K562 (cell line): ENCODE data around the gene PPP6C. TPM values are rescaled to one million over a fixed set of nuclear protein-coding genes. Genes with fewer than 3 reads are reported as not detected.

Source experiments
- ADNP ChIP-seq: fragments of 200-800 bp; sonication (Bioruptor generic); IDR thresholded peaks from 2 replicates; pipeline ENCODE4 v1.6.1; 2016; ENCODE audit warnings: missing genetic modification characterization, missing compliant biosample characterization
- CXXC5 ChIP-seq: fragments of 250-450 bp; sonication (Bioruptor Pico); IDR thresholded peaks from 2 replicates; pipeline ENCODE4 v1.8.0; 2022; ENCODE audit warnings: inconsistent platforms, mild to moderate bottlenecking, moderate library complexity
- DACH1 ChIP-seq: fragments of 450-650 bp; IDR thresholded peaks from 2 replicates; pipeline ENCODE4 v1.6.1; 2018; ENCODE audit not compliant: partially characterized antibody
- GABPB1 ChIP-seq: sonication (generic); formaldehyde crosslinking; IDR thresholded peaks from 2 replicates; pipeline ENCODE4 v1.8.0; 2022; ENCODE audit warnings: mild to moderate bottlenecking, missing genetic modification reagents
- KDM5B ChIP-seq: fragments of 200-600 bp; sonication (generic); IDR thresholded peaks from 2 replicates; pipeline ENCODE4 v1.6.1; 2012; ENCODE audit warnings: low read depth, mild to moderate bottlenecking, moderate library complexity, low read length, control low read depth, inconsistent platforms; ENCODE audit not compliant: insufficient replicate concordance
- MEF2A ChIP-seq: IDR thresholded peaks from 2 replicates; pipeline ENCODE4 v1.6.1; 2011; ENCODE audit warnings: low read depth, mild to moderate bottlenecking, low read length, moderate library complexity; ENCODE audit not compliant: control insufficient read depth
- MYBL2 ChIP-seq, 2 experiments: fragments of 450-650 bp in 1 of 2; sonication (generic) in 1 of 2; formaldehyde crosslinking in 1 of 2; IDR thresholded peaks; 2 replicates each; pipeline versions ENCODE4 v1.6.1 to v1.8.1; 2017 to 2022; ENCODE audit warnings: borderline replicate concordance in 1 of 2, inconsistent platforms in 1 of 2, low read depth in 1 of 2, mild to moderate bottlenecking in 1 of 2, missing genetic modification reagents in 1 of 2, moderate library complexity in 1 of 2
- NCOR1 ChIP-seq: fragments of 450-650 bp; IDR thresholded peaks from 2 replicates; pipeline ENCODE4 v1.6.1; 2016; ENCODE audit warnings: mild to moderate bottlenecking, moderate library complexity
- NR2C2 ChIP-seq, 2 experiments: fragments of 200-800 bp in 1 of 2; sonication (Bioruptor generic) in 1 of 2; sonication (generic) in 1 of 2; formaldehyde crosslinking in 1 of 2; IDR thresholded peaks; 2 replicates each; pipeline versions ENCODE4 v1.6.1 to v1.8.0; 2016 to 2022; ENCODE audit warnings: mild to moderate bottlenecking in 1 of 2, missing compliant biosample characterization in 1 of 2, missing genetic modification characterization in 1 of 2, missing genetic modification reagents in 1 of 2
- PHF21A ChIP-seq: fragments of 450-650 bp; IDR thresholded peaks from 2 replicates; pipeline ENCODE4 v1.6.1; 2017; ENCODE audit warnings: low read depth, borderline replicate concordance
- POLR2H ChIP-seq: IDR thresholded peaks from 2 replicates; pipeline ENCODE4 v1.6.1; 2016; ENCODE audit warnings: missing genetic modification characterization, low read depth, mild to moderate bottlenecking, control low read depth, missing compliant biosample characterization, moderate library complexity
- RBFOX2 ChIP-seq: fragments of 200-400 bp; formaldehyde crosslinking; IDR thresholded peaks from 2 replicates; pipeline ENCODE4 v1.6.1; 2017; ENCODE audit warnings: low read depth, mild to moderate bottlenecking, low read length, moderate library complexity
- SAP30 ChIP-seq: fragments of 200-600 bp; sonication (generic); IDR thresholded peaks from 2 replicates; pipeline ENCODE4 v1.6.1; 2012; ENCODE audit warnings: borderline replicate concordance, low read depth, mild to moderate bottlenecking, moderate library complexity, low read length, control low read depth, inconsistent platforms; ENCODE audit not compliant: insufficient read depth, poor library complexity, severe bottlenecking
- SMAD4 ChIP-seq: fragments of 250-450 bp; sonication (Bioruptor Pico); conservative IDR thresholded peaks from 2 replicates; pipeline ENCODE4 v1.8.0; 2021; ENCODE audit warnings: inconsistent platforms, mild to moderate bottlenecking, moderate library complexity
- STAG1 ChIP-seq: sonication (generic); formaldehyde crosslinking; IDR thresholded peaks from 2 replicates; pipeline ENCODE4 v1.5.0; 2020; ENCODE audit warnings: missing genetic modification reagents, borderline replicate concordance
- TBP ChIP-seq: optimal IDR thresholded peaks from 2 replicates; pipeline ENCODE3; 2011; ENCODE audit warnings: low read depth, low read length, improper control_type of control experiment
- TOE1 ChIP-seq, 2 experiments: fragments of 450-650 bp in 1 of 2; sonication (generic) in 1 of 2; formaldehyde crosslinking in 1 of 2; IDR thresholded peaks; 2 replicates each; pipeline versions ENCODE4 v1.7.1 to v1.8.0; 2016 to 2022; ENCODE audit warnings: borderline replicate concordance in 2 of 2, mild to moderate bottlenecking in 2 of 2, antibody characterized with exemption in 1 of 2, inconsistent platforms in 1 of 2, low read depth in 1 of 2, missing genetic modification reagents in 1 of 2, moderate library complexity in 1 of 2
- ZNF174 ChIP-seq: fragments of 250-450 bp; sonication (Bioruptor Pico); IDR thresholded peaks from 2 replicates; pipeline ENCODE4 v1.4.0; 2020; ENCODE audit warnings: mild to moderate bottlenecking
- ZNF253 ChIP-seq: fragments of 250-450 bp; sonication (Bioruptor Pico); conservative IDR thresholded peaks from 2 replicates; pipeline ENCODE4 v1.6.1; 2021; ENCODE audit warnings: mild to moderate bottlenecking
- polyA plus RNA-seq, 8 experiments: library from polyadenylated mRNA; depleted of rRNA in 4 of 8; stranded (reverse) in 5 of 8; unstranded in 3 of 8; fragments of >200 nt; fragmentation: Nextera tagmentation in 2 of 8; fragmentation: Illumina TruSeq in 1 of 8; extraction: Ambion mirVana in 2 of 8; extraction: Trizol in 1 of 8; gene quantifications; 2 replicates each; pipeline versions ENCODE4 v1.2.1 to v1.2.3, GENCODE V29; 2011 to 2014; ENCODE audit warnings: inconsistent platforms in 1 of 8, missing spikeins in 1 of 8
- total RNA-seq, 7 experiments: library from RNA; depleted of rRNA in 6 of 7; stranded (reverse); fragments of >200 nt in 6 of 7; fragmentation: Illumina TruSeq in 2 of 7; extraction: Trizol in 2 of 7; gene quantifications; 2 replicates each; pipeline versions ENCODE4 v1.2.1 to v1.2.3, GENCODE V29; 2011 to 2021; ENCODE audit warnings: low replicate concordance in 1 of 7
- TF ChIP-seq, protein P1 (sequence below): fragments of 250-450 bp; sonication (Bioruptor Pico); IDR thresholded peaks from 2 replicates; pipeline ENCODE4 v1.4.0; 2020; ENCODE audit warnings: mild to moderate bottlenecking, moderate library complexity, borderline replicate concordance
- TF ChIP-seq, protein P2 (sequence below): IDR thresholded peaks from 2 replicates; pipeline ENCODE4 v1.6.1; 2012; ENCODE audit warnings: low read depth, low read length, improper control_type of control experiment, borderline replicate concordance

PPP6C gene
- total and polyA plus RNA-seq, 9 of the 15 experiments (the other 6 are each of a cell fraction or from before 2014, with no cell fraction given) = 18.8 to 44.8 (median 38.3) TPM

DNA sequence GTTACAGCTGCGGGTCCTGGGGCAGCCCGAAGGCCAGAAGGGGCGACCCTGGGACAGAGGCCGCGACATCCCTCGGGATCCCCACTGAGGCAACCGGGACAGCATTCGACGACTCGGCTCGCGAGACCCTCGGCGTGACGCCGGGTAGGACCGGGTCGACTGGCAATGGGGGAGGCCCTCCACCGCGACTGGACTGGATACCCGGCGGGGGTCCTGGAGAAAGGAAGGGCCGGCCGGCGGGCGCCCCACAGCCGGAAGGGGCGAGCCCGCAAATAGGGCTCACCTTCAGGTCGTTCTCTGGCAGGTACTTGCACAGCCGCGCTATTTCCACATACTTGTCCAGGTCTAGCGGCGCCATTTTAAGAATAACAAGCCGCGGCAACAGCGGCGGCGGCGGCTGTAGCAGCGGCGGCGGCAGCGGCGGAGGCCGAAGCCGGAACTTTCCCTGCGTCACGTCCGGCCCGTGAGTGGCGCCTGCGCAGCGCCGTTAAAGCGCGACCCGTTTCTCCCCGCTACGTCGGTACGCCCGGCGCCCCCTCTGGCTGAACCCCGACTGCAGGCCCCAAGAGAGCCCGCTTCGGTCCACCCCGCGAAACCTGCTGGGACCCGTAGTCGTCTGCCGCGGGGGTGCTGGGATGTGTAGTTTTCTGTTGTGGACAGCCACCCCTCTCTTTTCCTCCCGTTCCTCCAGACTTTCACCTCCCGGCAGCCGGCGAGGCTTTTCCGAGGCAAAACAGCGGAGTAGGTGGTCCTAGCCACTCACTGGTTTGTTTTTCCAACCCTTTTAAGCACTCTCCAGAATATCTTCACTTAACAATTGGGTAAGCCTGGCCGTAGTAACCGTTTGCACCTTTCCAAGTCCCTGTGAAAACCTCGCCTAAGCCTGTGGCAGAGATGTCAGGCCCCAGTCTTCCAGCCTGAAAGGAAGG is at the start of gene PPP6C (continued):
- TF ChIP-seq STAG1 (CRISPR knock-in tag) = 0 out of 2 replicates have a peak, but pooled peaks have one; percentile 15
- TF ChIP-seq PHF21A = no peak
- TF ChIP-seq, protein P1, sequence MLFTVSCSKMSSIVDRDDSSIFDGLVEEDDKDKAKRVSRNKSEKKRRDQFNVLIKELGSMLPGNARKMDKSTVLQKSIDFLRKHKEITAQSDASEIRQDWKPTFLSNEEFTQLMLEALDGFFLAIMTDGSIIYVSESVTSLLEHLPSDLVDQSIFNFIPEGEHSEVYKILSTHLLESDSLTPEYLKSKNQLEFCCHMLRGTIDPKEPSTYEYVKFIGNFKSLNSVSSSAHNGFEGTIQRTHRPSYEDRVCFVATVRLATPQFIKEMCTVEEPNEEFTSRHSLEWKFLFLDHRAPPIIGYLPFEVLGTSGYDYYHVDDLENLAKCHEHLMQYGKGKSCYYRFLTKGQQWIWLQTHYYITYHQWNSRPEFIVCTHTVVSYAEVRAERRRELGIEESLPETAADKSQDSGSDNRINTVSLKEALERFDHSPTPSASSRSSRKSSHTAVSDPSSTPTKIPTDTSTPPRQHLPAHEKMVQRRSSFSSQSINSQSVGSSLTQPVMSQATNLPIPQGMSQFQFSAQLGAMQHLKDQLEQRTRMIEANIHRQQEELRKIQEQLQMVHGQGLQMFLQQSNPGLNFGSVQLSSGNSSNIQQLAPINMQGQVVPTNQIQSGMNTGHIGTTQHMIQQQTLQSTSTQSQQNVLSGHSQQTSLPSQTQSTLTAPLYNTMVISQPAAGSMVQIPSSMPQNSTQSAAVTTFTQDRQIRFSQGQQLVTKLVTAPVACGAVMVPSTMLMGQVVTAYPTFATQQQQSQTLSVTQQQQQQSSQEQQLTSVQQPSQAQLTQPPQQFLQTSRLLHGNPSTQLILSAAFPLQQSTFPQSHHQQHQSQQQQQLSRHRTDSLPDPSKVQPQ = no peak
- TF ChIP-seq POLR2H (tag) = peak; percentile 38; the same call in 1 of the 2 replicates
- no peak for TF ChIP-seq ZNF253 (CRISPR knock-in tag)
- peak; percentile 34; the same call in 1 of the 2 replicates for TF ChIP-seq NCOR1
- TF ChIP-seq TOE1 (IDR thresholded peaks at IDR 0.05; ENCODE audit: borderline replicate concordance) = peak; percentile 87; the same call in 1 of the 2 replicates
- TF ChIP-seq TOE1 (CRISPR knock-in tag; IDR thresholded peaks at IDR 0.05; ENCODE audit: borderline replicate concordance, low read depth) = no peak
- no peak for TF ChIP-seq MEF2A
- TF ChIP-seq MYBL2 (IDR thresholded peaks at IDR 0.05; ENCODE audit: low read depth) = no peak
- no peak for TF ChIP-seq MYBL2 (CRISPR knock-in tag; IDR thresholded peaks at IDR 0.05; ENCODE audit: borderline replicate concordance)
- TF ChIP-seq, protein P2, sequence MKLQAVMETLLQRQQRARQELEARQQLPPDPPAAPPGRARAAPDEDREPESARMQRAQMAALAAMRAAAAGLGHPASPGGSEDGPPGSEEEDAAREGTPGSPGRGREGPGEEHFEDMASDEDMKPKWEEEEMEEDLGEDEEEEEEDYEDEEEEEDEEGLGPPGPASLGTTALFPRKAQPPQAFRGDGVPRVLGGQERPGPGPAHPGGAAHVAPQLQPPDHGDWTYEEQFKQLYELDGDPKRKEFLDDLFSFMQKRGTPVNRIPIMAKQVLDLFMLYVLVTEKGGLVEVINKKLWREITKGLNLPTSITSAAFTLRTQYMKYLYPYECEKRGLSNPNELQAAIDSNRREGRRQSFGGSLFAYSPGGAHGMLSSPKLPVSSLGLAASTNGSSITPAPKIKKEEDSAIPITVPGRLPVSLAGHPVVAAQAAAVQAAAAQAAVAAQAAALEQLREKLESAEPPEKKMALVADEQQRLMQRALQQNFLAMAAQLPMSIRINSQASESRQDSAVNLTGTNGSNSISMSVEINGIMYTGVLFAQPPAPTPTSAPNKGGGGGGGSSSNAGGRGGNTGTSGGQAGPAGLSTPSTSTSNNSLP = no peak
- peak; percentile 68 for TF ChIP-seq SAP30
- peak; percentile 98 for TF ChIP-seq CXXC5
- TF ChIP-seq ZNF174 (CRISPR knock-in tag) = no peak
- peak; percentile 7; the same call in 1 of the 2 replicates for TF ChIP-seq SMAD4
- peak; percentile 64 for TF ChIP-seq KDM5B
- peak; percentile 66 for TF ChIP-seq TBP
- no peak for TF ChIP-seq DACH1
- TF ChIP-seq ADNP = peak; percentile 99
- peak; percentile 95 for TF ChIP-seq GABPB1 (CRISPR knock-in tag)
- peak; percentile 91 for TF ChIP-seq RBFOX2
- TF ChIP-seq NR2C2 (CRISPR knock-in tag; IDR thresholded peaks at IDR 0.05) = peak; percentile 72
- TF ChIP-seq NR2C2 (tag; IDR thresholded peaks at IDR 0.05) = peak; percentile 91
